Urinary bladder (tissue), 4 donors: Measurements from ENCODE around the gene KPRP. TPM values are rescaled to one million over a fixed set of nuclear protein-coding genes. Genes with fewer than 3 reads are reported as not detected.

Source experiments
- DNase-seq: peaks from one replicate; pipeline ENCODE4 v3.0.0-alpha.2; 2015; ENCODE audit errors: extremely low spot score
- H3K27ac ChIP-seq: one replicate; pipeline ENCODE4 v1.5.1; 2013; ENCODE audit warnings: low read depth, mild to moderate bottlenecking, moderate library complexity
- H3K36me3 ChIP-seq: one replicate; pipeline ENCODE4 v1.6.1; 2013; ENCODE audit warnings: mild to moderate bottlenecking, moderate library complexity; ENCODE audit not compliant: insufficient read depth
- H3K4me1 ChIP-seq: one replicate; pipeline ENCODE4 v1.6.1; 2013; ENCODE audit warnings: mild to moderate bottlenecking, moderate library complexity; ENCODE audit not compliant: insufficient read depth
- H3K4me3 ChIP-seq: one replicate; pipeline ENCODE4 v1.5.1; 2013; ENCODE audit warnings: low read depth, low read length
- WGBS: extraction: QIAGEN DNeasy Blood & Tissue Kit; methylation state at CpG from one replicate; pipeline ENCODE4 v1.1.7; 2013; 5-methylcytosine and 5-hydroxymethylcytosine counted together
- polyA plus RNA-seq: library from polyadenylated mRNA; stranded (reverse); fragments of 200-250 nt; gene quantifications from one replicate; pipeline ENCODE4 v1.2.3, GENCODE V29; 2013
- total RNA-seq: library from RNA; depleted of rRNA; stranded (reverse); fragments of >200 nt; gene quantifications from one replicate; pipeline ENCODE4 v1.2.3, GENCODE V29; 2014
- donor health status: healthy with polysubstance abuse.
- donor health status: healthy.

KPRP gene
- total and polyA plus RNA-seq, 2 donors: not detected

- 59% methylated on average over 3 of the region's 3 CpGs for WGBS
- H3K4me3 ChIP-seq: no peak within 1 kb of the TSS
- no peak for DNase-seq
- H3K27ac ChIP-seq: no peak within 1 kb of the TSS
- H3K4me1 ChIP-seq: no peaks in the 10 kb centered on the region
- H3K36me3 ChIP-seq: no peaks in the 10 kb centered on the region
Measured at GRCh38 chr1:152796421-152796820, 38.6 kb downstream of the KPRP start, which contains the start of gene LCE1D. Gene LCE1D, plus strand, starts transcription at chr1:152796721. Its CDS starts 1,074 bp downstream, at chr1:152797795.

- Histone ChIP-seq H3K36me3 (no peaks in the 10 kb centered on the region), H3K4me1 (no peaks in the 10 kb centered on the region), H3K27ac (no peak overlapping the region), H3K4me3 (no peak overlapping the region)
- 54% methylated on average over 1 of the region's 1 CpG for WGBS
- no peak for DNase-seq
Measured at GRCh38 chr1:152801333-152801732, 43.5 kb downstream of the KPRP start.

- 55% methylated on average over 3 of the region's 3 CpGs for WGBS
- no peak within 1 kb of the TSS for H3K27ac ChIP-seq
Measured at GRCh38 chr1:152806576-152806975, 48.8 kb downstream of the KPRP start, which contains the start of gene LCE1C. Gene LCE1C, minus strand, starts transcription at chr1:152806651. Its CDS starts 1,173 bp downstream, at chr1:152805478.

GRCh38 chr1:152811050-152811449, 53.2 kb downstream of the KPRP start:
- Histone ChIP-seq H3K4me3 (no peak overlapping the region), H3K27ac (no peak overlapping the region), H3K36me3 (no peaks in the 10 kb centered on the region), H3K4me1 (no peaks in the 10 kb centered on the region)
- DNase-seq: no peak
- WGBS: 79% methylated on average over 2 of the region's 2 CpGs

More at GRCh38 chr1:152806576-152806975, 48.8 kb downstream of the KPRP start, which contains the start of gene LCE1C:
- no peak within 1 kb of the TSS for H3K4me3 ChIP-seq
- no peaks in the 10 kb centered on the region for H3K4me1 ChIP-seq
- DNase-seq: no peak
- H3K36me3 ChIP-seq: no peaks in the 10 kb centered on the region

Other genes starting within 250 kb of the KPRP start
- gene LCE5A, start 247.2 kb upstream of the KPRP start, total RNA-seq: not detected
- gene LCE5A, start 247.2 kb upstream of the KPRP start, polyA plus RNA-seq: not detected
- gene CRCT1, start 243.5 kb upstream of the KPRP start, total RNA-seq: not detected
- gene CRCT1, start 243.5 kb upstream of the KPRP start, polyA plus RNA-seq: not detected
- not detected for gene LCE3E, start 191.2 kb upstream of the KPRP start, total RNA-seq
- not detected for gene LCE3E, start 191.2 kb upstream of the KPRP start, polyA plus RNA-seq
- not detected for gene LCE3D, start 177.5 kb upstream of the KPRP start, total RNA-seq
- gene LCE3D, start 177.5 kb upstream of the KPRP start, polyA plus RNA-seq: not detected
- gene LCE3C, start 157.8 kb upstream of the KPRP start, total RNA-seq: not detected
- not detected for gene LCE3C, start 157.8 kb upstream of the KPRP start, polyA plus RNA-seq
- not detected for gene LCE3B, start 144.2 kb upstream of the KPRP start, total RNA-seq
- gene LCE3B, start 144.2 kb upstream of the KPRP start, polyA plus RNA-seq: not detected
- not detected for gene LCE3A, start 134.9 kb upstream of the KPRP start, total RNA-seq
- gene LCE3A, start 134.9 kb upstream of the KPRP start, polyA plus RNA-seq: not detected
- not detected for gene LCE2D, start 94.6 kb upstream of the KPRP start, total RNA-seq
- gene LCE2D, start 94.6 kb upstream of the KPRP start, polyA plus RNA-seq: not detected
- not detected for gene LCE2C, start 82.7 kb upstream of the KPRP start, total RNA-seq
- not detected for gene LCE2C, start 82.7 kb upstream of the KPRP start, polyA plus RNA-seq
- gene LCE2B, start 71.9 kb upstream of the KPRP start, total RNA-seq: not detected
- gene LCE2B, start 71.9 kb upstream of the KPRP start, polyA plus RNA-seq: not detected
- gene LCE2A, start 59.7 kb upstream of the KPRP start, total RNA-seq: not detected
- gene LCE2A, start 59.7 kb upstream of the KPRP start, polyA plus RNA-seq: not detected
- gene LCE4A, start 49.9 kb upstream of the KPRP start, total RNA-seq: not detected
- not detected for gene LCE4A, start 49.9 kb upstream of the KPRP start, polyA plus RNA-seq
- not detected for gene LCE1F, start 17.1 kb downstream of the KPRP start, total RNA-seq
- not detected for gene LCE1F, start 17.1 kb downstream of the KPRP start, polyA plus RNA-seq
- gene LCE1E, start 28.2 kb downstream of the KPRP start, total RNA-seq: not detected
- 0.15 TPM for gene LCE1E, start 28.2 kb downstream of the KPRP start, polyA plus RNA-seq
- not detected for gene LCE1D, start 38.7 kb downstream of the KPRP start, total RNA-seq
- not detected for gene LCE1D, start 38.7 kb downstream of the KPRP start, polyA plus RNA-seq
- gene LCE1C, start 48.6 kb downstream of the KPRP start, total RNA-seq: not detected
- not detected for gene LCE1C, start 48.6 kb downstream of the KPRP start, polyA plus RNA-seq
- not detected for gene LCE1B, start 53.9 kb downstream of the KPRP start, total RNA-seq
- gene LCE1B, start 53.9 kb downstream of the KPRP start, polyA plus RNA-seq: not detected
- not detected for gene LCE1A, start 69.4 kb downstream of the KPRP start, total RNA-seq
- gene LCE1A, start 69.4 kb downstream of the KPRP start, polyA plus RNA-seq: not detected
- gene LCE6A, start 84.8 kb downstream of the KPRP start, total RNA-seq: not detected
- gene LCE6A, start 84.8 kb downstream of the KPRP start, polyA plus RNA-seq: not detected
- gene LCE7A, start 102.0 kb downstream of the KPRP start, total RNA-seq: not detected
- gene LCE7A, start 102.0 kb downstream of the KPRP start, polyA plus RNA-seq: not detected
- not detected for gene SMCP, start 120.3 kb downstream of the KPRP start, total RNA-seq
- not detected for gene SMCP, start 120.3 kb downstream of the KPRP start, polyA plus RNA-seq
- gene IVL, start 150.5 kb downstream of the KPRP start, total RNA-seq: 2.7 TPM
- gene IVL, start 150.5 kb downstream of the KPRP start, polyA plus RNA-seq: 9.5 TPM
- gene SPRR5, start 189.2 kb downstream of the KPRP start, total RNA-seq: not detected
- not detected for gene SPRR5, start 189.2 kb downstream of the KPRP start, polyA plus RNA-seq
- not detected for gene SPRR4, start 212.6 kb downstream of the KPRP start, total RNA-seq
- gene SPRR4, start 212.6 kb downstream of the KPRP start, polyA plus RNA-seq: not detected
- not detected for gene SPRR1A, start 226.1 kb downstream of the KPRP start, total RNA-seq
- not detected for gene SPRR1A, start 226.1 kb downstream of the KPRP start, polyA plus RNA-seq
- 10.0 TPM for gene SPRR3, start 243.7 kb downstream of the KPRP start, total RNA-seq
- 0.65 TPM for gene SPRR3, start 243.7 kb downstream of the KPRP start, polyA plus RNA-seq